ENCODE data around the gene ZNF223.

GRCh38 chr19:44069415-44069814 is 17.6 kb downstream of the ZNF223 start:
- TF ChIP-seq ISL1 (CRISPR knock-in tag; IDR thresholded peaks at IDR 0.05) (no peak), ZFP3 (CRISPR knock-in tag; IDR thresholded peaks at IDR 0.05) (no peak), GLIS3 (CRISPR knock-in tag; IDR thresholded peaks at IDR 0.05) (no peak), TCF4 (CRISPR knock-in tag; IDR thresholded peaks at IDR 0.05; ENCODE audit: borderline replicate concordance) (no peak), ZC3H10 (CRISPR knock-in tag; IDR thresholded peaks at IDR 0.05) (no peak), TSHZ2 (CRISPR knock-in tag; IDR thresholded peaks at IDR 0.05) (no peak), PATZ1 (CRISPR knock-in tag; IDR thresholded peaks at IDR 0.05; ENCODE audit: borderline replicate concordance) (no peak), RARB (CRISPR knock-in tag; IDR thresholded peaks at IDR 0.05) (no peak), PPARA (CRISPR knock-in tag; IDR thresholded peaks at IDR 0.05; ENCODE audit: borderline replicate concordance) (no peak), OSR1 (CRISPR knock-in tag; IDR thresholded peaks at IDR 0.05) (no peak), ARNTL (CRISPR knock-in tag; IDR thresholded peaks at IDR 0.05; ENCODE audit: borderline replicate concordance, low read depth) (no peak)

All from SK-N-SH treated with all-trans-retinoic acid at 6 μM for 48 hours (cell line).